DND-41 (cell line): ENCODE measurements around the gene PDE4D.

Experiments used
- ATAC-seq: fragments of 200-7000 bp; cut with Tn5 transposase; 3 replicates; pipeline ENCODE4 v1.9.1; 2021; ENCODE audit warnings: low read depth; ENCODE audit not compliant: insufficient read depth
- DNase-seq: peaks from one replicate; pipeline ENCODE4 v3.0.0-alpha.2; 2020
- H2AFZ ChIP-seq: 2 replicates; pipeline ENCODE4 v1.6.0; 2012; ENCODE audit warnings: low read depth, low read length
- H3K27ac ChIP-seq: 2 replicates; pipeline ENCODE4 v1.5.1; 2012; ENCODE audit warnings: low read length, inconsistent platforms
- H3K27me3 ChIP-seq: fragments of 200-600 bp; sonication (generic); 2 replicates; pipeline ENCODE4 v1.6.0; 2012; ENCODE audit warnings: low read length, mild to moderate bottlenecking, inconsistent platforms; ENCODE audit not compliant: insufficient read depth, poor library complexity
- H3K36me3 ChIP-seq: 2 replicates; pipeline ENCODE4 v1.5.1; 2012; ENCODE audit warnings: low read length, inconsistent platforms; ENCODE audit not compliant: insufficient read depth
- H3K4me1 ChIP-seq: 2 replicates; pipeline ENCODE4 v1.5.1; 2012; ENCODE audit warnings: mild to moderate bottlenecking, low read length; ENCODE audit not compliant: insufficient read depth
- H3K4me2 ChIP-seq: 2 replicates; pipeline ENCODE4 v1.6.0; 2012; ENCODE audit warnings: mild to moderate bottlenecking, moderate library complexity, low read length, inconsistent platforms; ENCODE audit not compliant: insufficient read depth
- H3K4me3 ChIP-seq, 2 experiments: fragments of 200-600 bp in 1 of 2; shearing (Covaris generic) in 1 of 2; 2 replicates each; pipeline ENCODE4 v1.5.1; 2012 to 2016; ENCODE audit warnings: inconsistent platforms in 2 of 2, low read length in 2 of 2, mild to moderate bottlenecking in 2 of 2, low read depth in 1 of 2, moderate library complexity in 1 of 2
- H3K79me2 ChIP-seq: 2 replicates; pipeline ENCODE4 v1.6.0; 2012; ENCODE audit warnings: low read length, inconsistent platforms; ENCODE audit not compliant: insufficient read depth
- H3K9ac ChIP-seq: 2 replicates; pipeline ENCODE4 v1.6.0; 2012; ENCODE audit warnings: low read depth, mild to moderate bottlenecking, inconsistent platforms, low read length, moderate library complexity
- H3K9me3 ChIP-seq: 2 replicates; pipeline ENCODE4 v1.5.1; 2012; ENCODE audit warnings: low read length, moderate library complexity, mild to moderate bottlenecking, inconsistent platforms; ENCODE audit not compliant: insufficient read depth, severe bottlenecking
- H4K20me1 ChIP-seq: 2 replicates; pipeline ENCODE4 v1.6.0; 2012; ENCODE audit warnings: low read length; ENCODE audit not compliant: insufficient read depth
- CTCF ChIP-seq: IDR thresholded peaks from 2 replicates; pipeline ENCODE4 v1.5.1; 2012; ENCODE audit warnings: borderline replicate concordance, low read length, moderate library complexity, mild to moderate bottlenecking; ENCODE audit not compliant: poor library complexity, severe bottlenecking; ENCODE audit errors: extremely low read depth
- EZH2 ChIP-seq: IDR thresholded peaks from 3 replicates; pipeline ENCODE4 v1.6.1; 2012; ENCODE audit warnings: borderline replicate concordance, low read depth, mild to moderate bottlenecking, moderate library complexity, low read length, inconsistent platforms; ENCODE audit not compliant: severe bottlenecking

Gene PDE4D

DNA sequence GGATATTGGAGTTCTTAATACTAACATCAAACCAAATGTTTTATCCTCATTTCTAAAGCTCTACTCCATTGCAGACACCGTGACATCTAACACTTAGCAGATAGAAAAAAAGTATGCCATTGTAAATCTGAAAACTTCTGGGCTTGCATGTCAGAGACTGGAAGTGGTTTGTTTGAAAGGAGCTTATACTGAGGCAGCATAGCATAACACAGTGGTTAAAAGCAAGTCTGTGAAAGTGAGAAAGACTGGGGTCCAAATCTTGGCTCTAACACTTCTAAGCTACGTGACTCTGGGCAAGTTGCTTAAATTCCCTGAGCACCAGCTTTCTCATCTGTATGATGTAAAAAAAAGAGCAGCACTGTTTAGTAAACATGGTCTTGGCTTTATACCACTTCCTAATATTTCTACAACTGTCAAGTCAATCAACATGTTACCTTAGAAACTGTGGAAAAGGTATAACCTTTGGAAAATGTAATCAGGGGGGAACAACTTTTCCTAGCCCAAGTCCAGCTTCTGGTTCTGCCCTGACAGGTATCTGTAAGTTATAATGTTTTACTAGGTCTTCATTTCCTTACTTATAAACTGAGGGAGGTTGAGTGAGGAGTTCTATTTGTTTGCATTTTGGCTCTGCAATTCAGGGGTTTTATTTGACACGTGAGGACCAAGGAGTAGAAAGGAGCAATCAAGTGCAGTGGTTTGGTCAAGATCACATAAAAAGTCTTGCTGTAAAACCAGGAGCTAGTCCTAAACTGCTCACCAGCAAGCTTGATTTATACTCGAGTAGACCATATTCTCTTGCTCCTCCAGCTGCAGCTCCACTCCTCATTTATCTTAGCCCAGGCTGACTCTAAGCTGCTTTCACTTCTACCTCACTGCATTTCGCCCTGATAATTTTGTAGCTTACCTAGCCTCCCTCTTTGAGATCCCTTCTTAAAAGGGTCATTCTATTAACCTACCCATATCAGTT lies 769.6 kb downstream of the PDE4D start:
- no peak for ATAC-seq
- H2AFZ ChIP-seq, result no peak overlapping the region
- H3K4me3 ChIP-seq, result no peak overlapping the region
- no peaks in the 10 kb centered on the region for H3K79me2 ChIP-seq
- H3K4me2 ChIP-seq, result no peak overlapping the region
- TF ChIP-seq EZH2 (no peak), CTCF (no peak)
- no peak overlapping the region for H3K9ac ChIP-seq
- no peak overlapping the region for H3K27ac ChIP-seq
- no peaks in the 10 kb centered on the region for H3K36me3 ChIP-seq
- no peaks in the 10 kb centered on the region for H4K20me1 ChIP-seq
- H3K27me3 ChIP-seq, result no peaks in the 10 kb centered on the region
- H3K4me1 ChIP-seq, result peaks cover 15% of the 10 kb centered on the region
- no peak for DNase-seq
- H3K9me3 ChIP-seq, result no peaks in the 10 kb centered on the region

DNA sequence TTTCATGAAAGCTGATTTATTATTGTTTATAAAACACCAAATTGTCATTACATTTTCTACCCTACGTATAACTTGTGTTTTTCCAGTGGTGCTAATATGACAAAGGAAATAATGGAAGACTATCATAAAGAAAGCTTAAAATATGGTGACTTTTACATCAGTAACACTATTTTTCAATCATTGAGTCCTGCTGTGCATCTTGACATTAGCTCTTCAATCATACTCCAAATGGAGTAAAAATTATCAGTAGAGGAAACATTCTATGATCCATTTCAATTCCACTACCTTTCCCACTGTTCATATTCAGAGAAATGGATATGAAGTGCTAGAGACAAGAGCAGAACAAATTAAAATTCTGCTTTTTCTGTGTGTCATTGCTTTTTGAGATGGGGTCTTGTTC lies 774.0 kb downstream of the PDE4D start:
- ATAC-seq, result no peak
- H3K9ac ChIP-seq, result no peak overlapping the region
- H4K20me1 ChIP-seq, result no peaks in the 10 kb centered on the region
- no peaks in the 10 kb centered on the region for H3K9me3 ChIP-seq
- H3K4me3 ChIP-seq, result no peak overlapping the region
- DNase-seq, result no peak
- no peak overlapping the region for H2AFZ ChIP-seq
- H3K79me2 ChIP-seq, result no peaks in the 10 kb centered on the region
- TF ChIP-seq EZH2, result no peak
- no peaks in the 10 kb centered on the region for H3K36me3 ChIP-seq
- H3K4me2 ChIP-seq, result no peak overlapping the region
- no peak overlapping the region for H3K27ac ChIP-seq
- H3K27me3 ChIP-seq, result no peaks in the 10 kb centered on the region
- H3K4me1 ChIP-seq, result no peaks in the 10 kb centered on the region

DNA sequence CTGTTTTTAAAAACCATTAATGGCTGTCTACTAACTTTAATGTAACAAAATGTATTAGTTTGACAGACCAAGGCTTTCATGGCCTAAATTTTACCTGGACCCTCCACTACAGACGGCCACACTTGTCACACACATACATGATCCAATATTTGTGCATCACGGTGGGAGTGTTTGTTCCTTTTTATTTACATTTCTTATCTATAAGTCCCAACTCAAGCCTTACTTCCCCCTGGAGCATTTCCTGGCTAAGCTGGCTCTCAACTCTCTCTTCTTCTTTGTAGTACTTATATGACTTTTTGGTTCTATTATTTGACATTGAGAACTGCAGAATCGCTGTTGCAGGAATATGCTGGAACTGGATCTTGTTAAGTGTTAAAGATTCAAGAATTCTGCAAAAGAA lies 776.2 kb downstream of the PDE4D start:
- Histone ChIP-seq H4K20me1 (no peaks in the 10 kb centered on the region), H3K79me2 (no peaks in the 10 kb centered on the region), H3K36me3 (no peaks in the 10 kb centered on the region), H3K27me3 (no peaks in the 10 kb centered on the region), H3K4me3 (no peak overlapping the region), H3K4me1 (no peaks in the 10 kb centered on the region), H2AFZ (no peak overlapping the region), H3K27ac (no peak overlapping the region), H3K9ac (no peak overlapping the region), H3K4me2 (no peak overlapping the region), H3K9me3 (no peaks in the 10 kb centered on the region)
- no peak for TF ChIP-seq CTCF
- TF ChIP-seq EZH2, result no peak
- ATAC-seq (no peak), DNase-seq (no peak)

GRCh38 chr5:59116231-59116865 lies 777.2 kb downstream of the PDE4D start:
- Histone ChIP-seq H3K4me2 (no peak overlapping the region), H3K4me3 (no peak overlapping the region), H3K79me2 (no peaks in the 10 kb centered on the region), H2AFZ (no peak overlapping the region), H3K4me1 (no peaks in the 10 kb centered on the region), H3K36me3 (no peaks in the 10 kb centered on the region), H4K20me1 (no peaks in the 10 kb centered on the region), H3K27ac (no peak overlapping the region), H3K9ac (no peak overlapping the region), H3K27me3 (no peaks in the 10 kb centered on the region), H3K9me3 (no peaks in the 10 kb centered on the region)
- no peak for ATAC-seq
- TF ChIP-seq EZH2, result no peak
- DNase-seq, result no peak
